Vagina (tissue), 2 donors: ENCODE data around the gene SEC23IP. TPM values are rescaled to one million over a fixed set of nuclear protein-coding genes. Genes with fewer than 3 reads are reported as not detected.
"Not testable (repeated sequence)": the region's sequence is repeated elsewhere in the genome, so short reads cannot be mapped to it uniquely, and the experiment has no call there.

Source experiments
- DNase-seq, 2 donors: peaks; one replicate each; pipeline ENCODE4 v3.0.0-alpha.2; 2017; ENCODE audit errors: extremely low spot score in 2 of 2
- H3K27ac ChIP-seq: fragments of 200-600 bp; sonication (generic); one replicate; pipeline ENCODE4 v1.5.1; 2019
- H3K27me3 ChIP-seq: fragments of 200-600 bp; sonication (generic); one replicate; pipeline ENCODE4 v1.5.1; 2019
- H3K36me3 ChIP-seq, 2 donors: fragments of 200-600 bp; sonication (generic); one replicate each; pipeline ENCODE4 v1.5.1; 2017 to 2019
- H3K4me1 ChIP-seq: fragments of 200-600 bp; sonication (generic); one replicate; pipeline ENCODE4 v1.5.1; 2019
- H3K4me3 ChIP-seq, 2 donors: fragments of 200-600 bp; sonication (generic); 1 replicate in 1 of 2; 2 replicates in 1 of 2; pipeline ENCODE4 v1.5.1; 2016 to 2019
- H3K9me3 ChIP-seq: fragments of 200-600 bp; sonication (generic); one replicate; pipeline ENCODE4 v1.5.1; 2019
- CTCF ChIP-seq, 3 experiments: fragments of 450-650 bp in 2 of 3; fragments of 200-600 bp in 1 of 3; sonication (generic) in 1 of 3; IDR thresholded peaks; one replicate each; pipeline ENCODE4 v1.5.1; 2017 to 2019; ENCODE audit warnings: antibody characterized with exemption in 3 of 3, mild to moderate bottlenecking in 2 of 3, moderate library complexity in 2 of 3
- POLR2A ChIP-seq, 2 donors: fragments of 450-650 bp; IDR thresholded peaks; one replicate each; pipeline ENCODE4 v1.6.1; 2017; ENCODE audit warnings: antibody characterized with exemption in 2 of 2, mild to moderate bottlenecking in 2 of 2, moderate library complexity in 2 of 2
- POLR2AphosphoS5 ChIP-seq, 2 donors: sonication (generic); formaldehyde crosslinking; IDR thresholded peaks; one replicate each; pipeline ENCODE4 v1.9.0; 2017; ENCODE audit warnings: antibody characterized with exemption in 2 of 2, mild to moderate bottlenecking in 2 of 2, low read depth in 1 of 2; ENCODE audit not compliant: insufficient read depth in 1 of 2
- intact Hi-C: fragments of 100-400 bp; cut with DNase I; formaldehyde crosslinking; loops from one replicate; pipeline ENCODE4 v1.15.1; 2023
- total RNA-seq: library from RNA; depleted of rRNA; stranded (reverse); fragments of >200 nt; gene quantifications from one replicate; pipeline ENCODE4 v1.2.3, GENCODE V29; 2016

SEC23IP gene
- total RNA-seq, 1 donor from 2014 or later = 15.5 TPM

GRCh38 chr10:119872860-119873681 lies 19.5 kb upstream of the SEC23IP start:
- Histone ChIP-seq H3K4me1 (peaks cover 43% of the 10 kb centered on the region), H3K27me3 (no peaks in the 10 kb centered on the region), H3K27ac (peak overlapping the region; percentile 82), H3K4me3 (peak overlapping the region; percentile 73 to 100), H3K36me3 (no peaks in the 10 kb centered on the region), H3K9me3 (no peaks in the 10 kb centered on the region)
- peak in 1 of 2 donors; percentile 89 for DNase-seq
- intact Hi-C loops = no loop called here
- TF ChIP-seq CTCF (IDR thresholded peaks at IDR 0.05) (peak in 1 of 3 experiments; percentile 32), POLR2AphosphoS5 (IDR thresholded peaks at IDR 0.05; ENCODE audit: insufficient read depth in 1 of 2, low read depth in 1 of 2) (peak in 1 of 2 donors; percentile 79), POLR2A (IDR thresholded peaks at IDR 0.05) (no peak)

DNA sequence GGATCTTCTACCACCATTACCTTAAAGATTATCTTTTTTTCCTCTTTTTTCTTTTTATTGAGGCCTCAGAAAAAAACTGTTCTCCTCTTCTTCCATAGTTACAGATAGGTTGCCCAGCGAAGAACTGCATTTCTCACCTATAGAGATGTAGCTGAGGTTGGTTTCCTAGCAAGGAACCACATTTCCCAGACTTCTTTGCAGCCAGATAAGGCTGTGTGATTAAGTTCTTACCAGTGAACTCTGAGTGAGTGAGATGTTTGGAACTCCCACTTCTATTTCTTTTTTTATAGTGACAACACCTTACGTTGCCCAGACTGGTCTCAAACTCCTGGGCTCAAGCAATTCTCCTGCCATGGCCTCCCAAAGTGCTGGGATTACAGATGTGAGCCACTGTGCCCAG lies 14.0 kb upstream of the SEC23IP start:
- Histone ChIP-seq H3K27me3 (no peaks in the 10 kb centered on the region), H3K36me3 (no peaks in the 10 kb centered on the region), H3K9me3 (no peaks in the 10 kb centered on the region), H3K4me3 (no peak overlapping the region), H3K27ac (no peak overlapping the region), H3K4me1 (peaks cover 4% of the 10 kb centered on the region)
- no peak for DNase-seq
- TF ChIP-seq CTCF (IDR thresholded peaks at IDR 0.05) (no peak), POLR2A (IDR thresholded peaks at IDR 0.05) (no peak), POLR2AphosphoS5 (IDR thresholded peaks at IDR 0.05; ENCODE audit: insufficient read depth in 1 of 2, low read depth in 1 of 2) (no peak)
- intact Hi-C loops = no loop called here

- intact Hi-C loops = not testable (repeated sequence)
Observed at GRCh38 chr10:119883901-119884611, 8.5 kb upstream of the SEC23IP start.

GRCh38 chr10:119886070-119886469 lies 6.5 kb upstream of the SEC23IP start:
- H3K9me3 ChIP-seq, H3K4me1 ChIP-seq, H3K36me3 ChIP-seq, intact Hi-C loops, H3K27me3 ChIP-seq, DNase-seq, H3K27ac ChIP-seq, H3K4me3 ChIP-seq: not testable (repeated sequence)

More at GRCh38 chr10:119883901-119884611, 8.5 kb upstream of the SEC23IP start:
- H3K4me1 ChIP-seq, H3K27ac ChIP-seq, H3K4me3 ChIP-seq, H3K9me3 ChIP-seq, H3K36me3 ChIP-seq, H3K27me3 ChIP-seq: not testable (repeated sequence)
- peak in 1 of 2 donors; percentile 32 for DNase-seq

DNA sequence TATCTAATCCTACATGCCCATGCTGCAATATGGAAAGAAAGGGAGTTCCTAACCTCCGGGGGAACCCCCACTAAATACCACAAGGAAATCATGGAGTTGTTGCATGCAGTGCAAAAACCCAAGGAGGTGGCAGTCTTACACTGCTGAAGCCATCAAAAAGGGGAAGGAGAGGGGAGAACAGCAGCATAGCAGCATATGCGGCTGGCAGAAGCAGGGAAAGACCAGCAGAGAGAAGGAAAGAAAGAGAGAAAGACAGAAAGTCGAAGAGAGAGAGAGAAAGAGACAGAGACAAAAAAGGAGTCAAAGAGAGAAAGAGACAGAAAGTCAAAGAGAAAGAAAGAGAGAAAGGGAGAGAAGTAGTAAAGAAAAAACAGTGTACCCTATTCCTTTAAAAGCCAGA lies 3.8 kb upstream of the SEC23IP start:
- DNase-seq, H3K36me3 ChIP-seq, H3K9me3 ChIP-seq, H3K27ac ChIP-seq, H3K27me3 ChIP-seq, intact Hi-C loops, H3K4me3 ChIP-seq: not testable (repeated sequence)
- H3K4me1 ChIP-seq = peaks cover 16% of the 10 kb centered on the region

GRCh38 chr10:119889201-119889600 lies 3.3 kb upstream of the SEC23IP start:
- H3K9me3 ChIP-seq, H3K4me3 ChIP-seq, DNase-seq, H3K27ac ChIP-seq, intact Hi-C loops, H3K27me3 ChIP-seq, H3K36me3 ChIP-seq: not testable (repeated sequence)
- H3K4me1 ChIP-seq = peaks cover 21% of the 10 kb centered on the region

DNA sequence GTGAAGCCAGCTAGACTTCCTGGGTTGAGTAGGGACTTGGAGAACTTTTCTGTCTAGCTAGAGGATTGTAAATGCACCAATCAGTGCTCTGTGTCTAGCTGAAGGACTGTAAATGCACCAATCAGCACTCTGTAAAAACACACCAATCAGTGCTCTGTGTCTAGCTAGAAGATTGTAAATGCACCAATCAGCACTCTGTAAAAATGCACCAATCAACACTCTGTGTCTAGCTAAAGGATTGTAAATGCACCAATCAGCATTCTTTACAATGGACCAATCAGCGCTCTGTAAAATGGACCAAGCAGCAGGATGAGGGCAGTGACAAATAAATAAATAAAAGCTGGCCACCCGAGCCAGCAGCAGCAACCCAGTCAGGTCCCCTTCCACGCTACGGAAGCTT lies 2.2 kb upstream of the SEC23IP start:
- H3K4me3 ChIP-seq, H3K9me3 ChIP-seq, H3K36me3 ChIP-seq, H3K27ac ChIP-seq, DNase-seq, intact Hi-C loops, H3K27me3 ChIP-seq: not testable (repeated sequence)
- peaks cover 30% of the 10 kb centered on the region for H3K4me1 ChIP-seq

DNA sequence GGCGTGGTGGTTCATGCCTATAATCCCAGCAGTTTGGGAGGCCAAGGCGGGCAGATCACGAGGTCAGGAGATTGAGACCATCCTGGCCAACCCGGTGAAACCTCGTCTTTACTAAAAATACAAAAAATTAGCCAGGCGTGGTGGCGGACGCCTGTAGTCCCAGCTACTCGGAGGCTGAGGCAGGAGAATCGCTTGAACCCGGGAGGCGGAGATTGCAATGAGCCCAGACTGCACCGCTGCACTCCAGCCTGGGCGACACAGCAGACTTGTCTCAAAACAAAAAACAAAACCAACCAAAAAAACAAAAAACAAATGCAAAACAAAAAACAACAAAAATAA lies 712 bp upstream of the SEC23IP start:
- DNase-seq, intact Hi-C loops, H3K9me3 ChIP-seq, H3K36me3 ChIP-seq, H3K27me3 ChIP-seq: not testable (repeated sequence)
- peaks cover 45% of the 10 kb centered on the region for H3K4me1 ChIP-seq
- peak overlapping the region; percentile 70 to 77 for H3K4me3 ChIP-seq
- peak overlapping the region; percentile 83 for H3K27ac ChIP-seq
